K562 (cell line): ENCODE measurements around the gene CWF19L1. TPM values are rescaled to one million over a fixed set of nuclear protein-coding genes. Genes with fewer than 3 reads are reported as not detected.

Source experiments
- CREB5 ChIP-seq: fragments of 250-450 bp; sonication (Bioruptor Pico); IDR thresholded peaks from 2 replicates; pipeline ENCODE4 v1.5.0; 2020; ENCODE audit warnings: mild to moderate bottlenecking
- HMGXB4 ChIP-seq: sonication (generic); formaldehyde crosslinking; IDR thresholded peaks from 2 replicates; pipeline ENCODE4 v1.8.1; 2023; ENCODE audit warnings: mild to moderate bottlenecking, missing genetic modification reagents
- RERE ChIP-seq: sonication (generic); formaldehyde crosslinking; IDR thresholded peaks from 2 replicates; pipeline ENCODE4 v1.8.0; 2023; ENCODE audit warnings: missing genetic modification reagents, mild to moderate bottlenecking, borderline replicate concordance
- RUNX1 ChIP-seq: sonication (generic); IDR thresholded peaks from 2 replicates; pipeline ENCODE4 v1.6.1; 2016; ENCODE audit warnings: antibody characterized with exemption, low read depth
- TCF15 ChIP-seq: fragments of 250-450 bp; sonication (Bioruptor Pico); IDR thresholded peaks from 2 replicates; pipeline ENCODE4 v1.8.0; 2022; ENCODE audit warnings: moderate library complexity, mild to moderate bottlenecking, inconsistent platforms
- XRCC3 ChIP-seq: fragments of 450-650 bp; IDR thresholded peaks from 2 replicates; pipeline ENCODE4 v1.6.1; 2017; ENCODE audit warnings: mild to moderate bottlenecking, moderate library complexity
- polyA plus RNA-seq, 8 experiments: library from polyadenylated mRNA; depleted of rRNA in 4 of 8; stranded (reverse) in 5 of 8; unstranded in 3 of 8; fragments of >200 nt; fragmentation: Nextera tagmentation in 2 of 8; fragmentation: Illumina TruSeq in 1 of 8; extraction: Ambion mirVana in 2 of 8; extraction: Trizol in 1 of 8; gene quantifications; 2 replicates each; pipeline versions ENCODE4 v1.2.1 to v1.2.3, GENCODE V29; 2011 to 2014; ENCODE audit warnings: inconsistent platforms in 1 of 8, missing spikeins in 1 of 8
- total RNA-seq, 7 experiments: library from RNA; depleted of rRNA in 6 of 7; stranded (reverse); fragments of >200 nt in 6 of 7; fragmentation: Illumina TruSeq in 2 of 7; extraction: Trizol in 2 of 7; gene quantifications; 2 replicates each; pipeline versions ENCODE4 v1.2.1 to v1.2.3, GENCODE V29; 2011 to 2021; ENCODE audit warnings: low replicate concordance in 1 of 7
- TF ChIP-seq, protein P1 (sequence below): fragments of 450-650 bp; formaldehyde crosslinking; IDR thresholded peaks from 2 replicates; pipeline ENCODE4 v1.4.0; 2020; ENCODE audit warnings: mild to moderate bottlenecking, moderate library complexity
- TF ChIP-seq, protein P2 (sequence below): fragments of 200-400 bp; formaldehyde crosslinking; IDR thresholded peaks from 2 replicates; pipeline ENCODE4 v1.6.1; 2017; ENCODE audit warnings: mild to moderate bottlenecking, low read depth, low read length, moderate library complexity
- TF ChIP-seq, protein P3 (sequence below): fragments of 450-650 bp; formaldehyde crosslinking; IDR thresholded peaks from 2 replicates; pipeline ENCODE4 v1.4.0; 2022; ENCODE audit warnings: mild to moderate bottlenecking, moderate library complexity

CWF19L1 gene
- total and polyA plus RNA-seq, 9 of the 15 experiments (the other 6 are each of a cell fraction or from before 2014, with no cell fraction given) = 19.5 to 49.9 (median 30.9) TPM

- TF ChIP-seq, protein P1, sequence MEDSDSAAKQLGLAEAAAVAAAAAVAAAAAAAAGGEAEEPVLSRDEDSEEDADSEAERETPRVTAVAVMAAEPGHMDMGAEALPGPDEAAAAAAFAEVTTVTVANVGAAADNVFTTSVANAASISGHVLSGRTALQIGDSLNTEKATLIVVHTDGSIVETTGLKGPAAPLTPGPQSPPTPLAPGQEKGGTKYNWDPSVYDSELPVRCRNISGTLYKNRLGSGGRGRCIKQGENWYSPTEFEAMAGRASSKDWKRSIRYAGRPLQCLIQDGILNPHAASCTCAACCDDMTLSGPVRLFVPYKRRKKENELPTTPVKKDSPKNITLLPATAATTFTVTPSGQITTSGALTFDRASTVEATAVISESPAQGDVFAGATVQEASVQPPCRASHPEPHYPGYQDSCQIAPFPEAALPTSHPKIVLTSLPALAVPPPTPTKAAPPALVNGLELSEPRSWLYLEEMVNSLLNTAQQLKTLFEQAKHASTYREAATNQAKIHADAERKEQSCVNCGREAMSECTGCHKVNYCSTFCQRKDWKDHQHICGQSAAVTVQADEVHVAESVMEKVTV (CRISPR knock-in tag) = no peak
- TF ChIP-seq HMGXB4 = no peak
- TF ChIP-seq, protein P2, sequence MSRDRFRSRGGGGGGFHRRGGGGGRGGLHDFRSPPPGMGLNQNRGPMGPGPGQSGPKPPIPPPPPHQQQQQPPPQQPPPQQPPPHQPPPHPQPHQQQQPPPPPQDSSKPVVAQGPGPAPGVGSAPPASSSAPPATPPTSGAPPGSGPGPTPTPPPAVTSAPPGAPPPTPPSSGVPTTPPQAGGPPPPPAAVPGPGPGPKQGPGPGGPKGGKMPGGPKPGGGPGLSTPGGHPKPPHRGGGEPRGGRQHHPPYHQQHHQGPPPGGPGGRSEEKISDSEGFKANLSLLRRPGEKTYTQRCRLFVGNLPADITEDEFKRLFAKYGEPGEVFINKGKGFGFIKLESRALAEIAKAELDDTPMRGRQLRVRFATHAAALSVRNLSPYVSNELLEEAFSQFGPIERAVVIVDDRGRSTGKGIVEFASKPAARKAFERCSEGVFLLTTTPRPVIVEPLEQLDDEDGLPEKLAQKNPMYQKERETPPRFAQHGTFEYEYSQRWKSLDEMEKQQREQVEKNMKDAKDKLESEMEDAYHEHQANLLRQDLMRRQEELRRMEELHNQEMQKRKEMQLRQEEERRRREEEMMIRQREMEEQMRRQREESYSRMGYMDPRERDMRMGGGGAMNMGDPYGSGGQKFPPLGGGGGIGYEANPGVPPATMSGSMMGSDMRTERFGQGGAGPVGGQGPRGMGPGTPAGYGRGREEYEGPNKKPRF = no peak
- TF ChIP-seq CREB5 (CRISPR knock-in tag) = no peak
- TF ChIP-seq, protein P3, sequence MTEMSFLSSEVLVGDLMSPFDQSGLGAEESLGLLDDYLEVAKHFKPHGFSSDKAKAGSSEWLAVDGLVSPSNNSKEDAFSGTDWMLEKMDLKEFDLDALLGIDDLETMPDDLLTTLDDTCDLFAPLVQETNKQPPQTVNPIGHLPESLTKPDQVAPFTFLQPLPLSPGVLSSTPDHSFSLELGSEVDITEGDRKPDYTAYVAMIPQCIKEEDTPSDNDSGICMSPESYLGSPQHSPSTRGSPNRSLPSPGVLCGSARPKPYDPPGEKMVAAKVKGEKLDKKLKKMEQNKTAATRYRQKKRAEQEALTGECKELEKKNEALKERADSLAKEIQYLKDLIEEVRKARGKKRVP (CRISPR knock-in tag) = no peak; the same call in 1 of the 2 replicates
- TF ChIP-seq RERE (CRISPR knock-in tag) = no peak
- no peak for TF ChIP-seq TCF15
- TF ChIP-seq XRCC3 = no peak
- no peak for TF ChIP-seq RUNX1
Measured at GRCh38 chr10:100286051-100287033, 18.9 kb upstream of the CWF19L1 start, which contains the start of gene BLOC1S2 (continued).
